A549 (cell line): Measurements from ENCODE around the gene PLSCR2. TPM values are rescaled to one million over a fixed set of nuclear protein-coding genes. Genes with fewer than 3 reads are reported as not detected.

Source experiments
- ATAC-seq, 2 experiments: fragments of 200-7000 bp in 1 of 2; fragments of >200 bp in 1 of 2; cut with Nextera tagmentation in 1 of 2; cut with Tn5 transposase in 1 of 2; 3 replicates each; pipeline versions ENCODE4 v1.8.0 to v1.9.1; 2018 to 2020; ENCODE audit warnings: mild to moderate bottlenecking in 1 of 2, moderate library complexity in 1 of 2
- CTCF ChIA-PET: fragments of 300-600 bp; sonication (Branson Sonifier 250); formaldehyde crosslinking; extraction: SDS; loops from one replicate; lab custom pipeline; 2021; ENCODE audit warnings: antibody characterized with exemption, inconsistent platforms; lab: Yijun Ruan, JAX
- POLR2A ChIA-PET: fragments of 350-600 bp; formaldehyde crosslinking; extraction: SDS; loops from one replicate; lab custom pipeline; 2021; ENCODE audit warnings: antibody characterized with exemption, inconsistent platforms; lab: Yijun Ruan, JAX
- DNase-seq, 2 experiments: peaks; one replicate each; pipeline versions ENCODE4 v3.0.0 to v3.0.0-alpha.2; 2011 to 2016; ENCODE audit warnings: low read depth in 1 of 2, low spot score in 1 of 2
- FAIRE-seq: peaks from 2 replicates; lab custom pipeline; 2011; peaks lifted over from hg19 to GRCh38; lab: Jason Lieb, UNC
- H3K27ac ChIP-seq, 2 experiments: fragments of >200 bp; sonication (Bioruptor Twin); formaldehyde crosslinking; 3 replicates each; pipeline ENCODE4 v1.5.1; 2016 to 2017
- H3K4me1 ChIP-seq: fragments of >200 bp; sonication (Bioruptor Twin); formaldehyde crosslinking; 3 replicates; pipeline ENCODE4 v1.6.1; 2016
- H3K4me2 ChIP-seq: fragments of >200 bp; sonication (Bioruptor Twin); formaldehyde crosslinking; 3 replicates; pipeline ENCODE4 v1.6.1; 2016
- H3K4me3 ChIP-seq: fragments of >200 bp; sonication (Bioruptor Twin); formaldehyde crosslinking; 3 replicates; pipeline ENCODE4 v1.5.1; 2016
- H3K9me3 ChIP-seq: fragments of >200 bp; sonication (Bioruptor Twin); formaldehyde crosslinking; 3 replicates; pipeline ENCODE4 v1.6.1; 2016
- CBX2 ChIP-seq: fragments of 200-600 bp; sonication (generic); IDR thresholded peaks from 2 replicates; pipeline ENCODE4 v1.6.1; 2016; ENCODE audit warnings: low read depth, mild to moderate bottlenecking, borderline replicate concordance
- CBX8 ChIP-seq: fragments of 200-600 bp; sonication (generic); IDR thresholded peaks from 2 replicates; pipeline ENCODE4 v1.6.1; 2016
- CEBPB ChIP-seq, 2 experiments: fragments of >200 bp in 1 of 2; sonication (Bioruptor Twin) in 1 of 2; formaldehyde crosslinking in 1 of 2; IDR thresholded peaks; 2 replicates each; pipeline ENCODE4 v1.6.1; 2012 to 2016
- CHD2 ChIP-seq: fragments of 150-350 bp; IDR thresholded peaks from 2 replicates; pipeline ENCODE4 v1.6.1; 2014; ENCODE audit warnings: low read length; ENCODE audit not compliant: partially characterized antibody
- EHMT2 ChIP-seq: fragments of 200-600 bp; sonication (generic); IDR thresholded peaks from 2 replicates; pipeline ENCODE4 v1.6.1; 2016; ENCODE audit warnings: antibody characterized with exemption, low read depth, mild to moderate bottlenecking, moderate library complexity
- FOSB ChIP-seq: fragments of 250-450 bp; sonication (Bioruptor Pico); IDR thresholded peaks from 2 replicates; pipeline ENCODE4 v1.5.0; 2020; ENCODE audit warnings: mild to moderate bottlenecking, moderate library complexity
- FOSL2 ChIP-seq, 2 experiments: fragments of 450-650 bp in 1 of 2; fragments of >200 bp in 1 of 2; sonication (Bioruptor Twin) in 1 of 2; formaldehyde crosslinking; IDR thresholded peaks; 2 replicates each; pipeline versions ENCODE4 v1.5.0 to v1.6.1; 2016 to 2020; ENCODE audit warnings: mild to moderate bottlenecking in 1 of 2, moderate library complexity in 1 of 2
- FOXS1 ChIP-seq: fragments of 250-450 bp; sonication (Bioruptor Pico); IDR thresholded peaks from 2 replicates; pipeline ENCODE4 v1.5.0; 2020; ENCODE audit warnings: mild to moderate bottlenecking, moderate library complexity
- GATA3 ChIP-seq: IDR thresholded peaks from 2 replicates; pipeline ENCODE4 v1.6.1; 2012; ENCODE audit warnings: borderline replicate concordance
- HDAC2 ChIP-seq: fragments of 200-600 bp; sonication (generic); IDR thresholded peaks from 2 replicates; pipeline ENCODE4 v1.6.1; 2016
- HMGXB4 ChIP-seq: fragments of 250-450 bp; sonication (Bioruptor Pico); IDR thresholded peaks from 2 replicates; pipeline ENCODE4 v1.5.0; 2021; ENCODE audit warnings: mild to moderate bottlenecking, moderate library complexity, borderline replicate concordance
- HOXA7 ChIP-seq: fragments of 250-450 bp; sonication (Bioruptor Pico); IDR thresholded peaks from 2 replicates; pipeline ENCODE4 v1.5.0; 2020; ENCODE audit warnings: mild to moderate bottlenecking, moderate library complexity
- MAFK ChIP-seq: fragments of 450-650 bp; IDR thresholded peaks from 2 replicates; pipeline ENCODE4 v1.6.1; 2014; ENCODE audit not compliant: partially characterized antibody
- MAX ChIP-seq: IDR thresholded peaks from 2 replicates; pipeline ENCODE4 v1.6.1; 2012
- NPAS2 ChIP-seq: fragments of 250-450 bp; sonication (Bioruptor Pico); IDR thresholded peaks from 2 replicates; pipeline ENCODE4 v1.8.0; 2022; ENCODE audit warnings: mild to moderate bottlenecking, moderate library complexity, borderline replicate concordance
- NR3C1 ChIP-seq: fragments of >200 bp; sonication (Bioruptor Twin); formaldehyde crosslinking; IDR thresholded peaks from 3 replicates; pipeline ENCODE4 v1.6.1; 2017
- RAD21 ChIP-seq, 2 experiments: fragments of >200 bp in 1 of 2; sonication (Bioruptor Twin) in 1 of 2; formaldehyde crosslinking in 1 of 2; IDR thresholded peaks in 1 of 2; conservative IDR thresholded peaks in 1 of 2; 2 replicates in 1 of 2; 3 replicates in 1 of 2; pipeline ENCODE4 v1.6.1; 2012 to 2018; ENCODE audit warnings: inconsistent platforms in 1 of 2
- RFX5 ChIP-seq: fragments of 450-650 bp; IDR thresholded peaks from 2 replicates; pipeline ENCODE4 v1.7.1; 2014; ENCODE audit warnings: antibody characterized with exemption, mild to moderate bottlenecking, moderate library complexity
- RNF2 ChIP-seq: fragments of 200-600 bp; sonication (generic); IDR thresholded peaks from 2 replicates; pipeline ENCODE4 v1.6.1; 2016; ENCODE audit warnings: low read depth, mild to moderate bottlenecking, antibody characterized with exemption, moderate library complexity, borderline replicate concordance
- TP53 ChIP-seq: fragments of 250-450 bp; sonication (Bioruptor Pico); IDR thresholded peaks from 2 replicates; pipeline ENCODE4 v1.5.0; 2021; ENCODE audit warnings: mild to moderate bottlenecking, moderate library complexity
- ZC3H11A ChIP-seq: fragments of 450-650 bp; IDR thresholded peaks from 2 replicates; pipeline ENCODE4 v1.6.1; 2014; ENCODE audit warnings: antibody characterized with exemption, mild to moderate bottlenecking
- ZFP36 ChIP-seq: fragments of 450-650 bp; IDR thresholded peaks from 2 replicates; pipeline ENCODE4 v1.6.1; 2014; ENCODE audit warnings: borderline replicate concordance; ENCODE audit not compliant: partially characterized antibody
- WGBS: methylation state at CpG from one replicate; pipeline ENCODE4 v1.1.6; 2017; ENCODE audit errors: missing lambda C conversion rate; 5-methylcytosine and 5-hydroxymethylcytosine counted together
- polyA plus RNA-seq, 4 experiments: library from polyadenylated mRNA; depleted of rRNA in 3 of 4; stranded (reverse); fragments of >200 nt; fragmentation: RNase III in 1 of 4; extraction: RNeasy Plus Mini Kit Qiagen cat#74134 plus additional on column Dnase treatment in 1 of 4; gene quantifications; 2 replicates in 3 of 4; 3 replicates in 1 of 4; pipeline ENCODE4 v1.2.3, GENCODE V29; 2011 to 2017
- TF ChIP-seq, protein P1 (sequence below): fragments of 150-350 bp; IDR thresholded peaks from 2 replicates; pipeline ENCODE4 v1.6.1; 2014; ENCODE audit warnings: low read depth, mild to moderate bottlenecking, low read length
- TF ChIP-seq, protein P2 (sequence below): fragments of >200 bp; sonication (Bioruptor Twin); formaldehyde crosslinking; IDR thresholded peaks from 3 replicates; pipeline ENCODE4 v1.5.1; 2016
- TF ChIP-seq, protein P3 (sequence below): fragments of 250-450 bp; sonication (Bioruptor Pico); IDR thresholded peaks from 2 replicates; pipeline ENCODE4 v1.5.0; 2020; ENCODE audit warnings: low read depth, mild to moderate bottlenecking, moderate library complexity

The PLSCR2 gene
- polyA plus RNA-seq, 2 of the 4 experiments (the other 2 are of a cell fraction) = 0.10 TPM; not detected in 1

GRCh38 chr3:146387566-146387965, 81.8 kb downstream of the PLSCR2 start:
- ATAC-seq (peak; percentile 59 to 80; a peak in 3 of 6 replicates), DNase-seq (peak in 1 of 2 experiments; percentile 36), FAIRE-seq (no peak)
- POLR2A ChIA-PET = interaction anchor here (0.8 kb wide), 1 partner anchor 227 kb away, joined by 3 read pairs; the partner anchor contains the start of gene PLOD2
- TF ChIP-seq, protein P1, sequence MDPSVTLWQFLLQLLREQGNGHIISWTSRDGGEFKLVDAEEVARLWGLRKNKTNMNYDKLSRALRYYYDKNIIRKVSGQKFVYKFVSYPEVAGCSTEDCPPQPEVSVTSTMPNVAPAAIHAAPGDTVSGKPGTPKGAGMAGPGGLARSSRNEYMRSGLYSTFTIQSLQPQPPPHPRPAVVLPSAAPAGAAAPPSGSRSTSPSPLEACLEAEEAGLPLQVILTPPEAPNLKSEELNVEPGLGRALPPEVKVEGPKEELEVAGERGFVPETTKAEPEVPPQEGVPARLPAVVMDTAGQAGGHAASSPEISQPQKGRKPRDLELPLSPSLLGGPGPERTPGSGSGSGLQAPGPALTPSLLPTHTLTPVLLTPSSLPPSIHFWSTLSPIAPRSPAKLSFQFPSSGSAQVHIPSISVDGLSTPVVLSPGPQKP = no peak
- TF ChIP-seq, protein P2, sequence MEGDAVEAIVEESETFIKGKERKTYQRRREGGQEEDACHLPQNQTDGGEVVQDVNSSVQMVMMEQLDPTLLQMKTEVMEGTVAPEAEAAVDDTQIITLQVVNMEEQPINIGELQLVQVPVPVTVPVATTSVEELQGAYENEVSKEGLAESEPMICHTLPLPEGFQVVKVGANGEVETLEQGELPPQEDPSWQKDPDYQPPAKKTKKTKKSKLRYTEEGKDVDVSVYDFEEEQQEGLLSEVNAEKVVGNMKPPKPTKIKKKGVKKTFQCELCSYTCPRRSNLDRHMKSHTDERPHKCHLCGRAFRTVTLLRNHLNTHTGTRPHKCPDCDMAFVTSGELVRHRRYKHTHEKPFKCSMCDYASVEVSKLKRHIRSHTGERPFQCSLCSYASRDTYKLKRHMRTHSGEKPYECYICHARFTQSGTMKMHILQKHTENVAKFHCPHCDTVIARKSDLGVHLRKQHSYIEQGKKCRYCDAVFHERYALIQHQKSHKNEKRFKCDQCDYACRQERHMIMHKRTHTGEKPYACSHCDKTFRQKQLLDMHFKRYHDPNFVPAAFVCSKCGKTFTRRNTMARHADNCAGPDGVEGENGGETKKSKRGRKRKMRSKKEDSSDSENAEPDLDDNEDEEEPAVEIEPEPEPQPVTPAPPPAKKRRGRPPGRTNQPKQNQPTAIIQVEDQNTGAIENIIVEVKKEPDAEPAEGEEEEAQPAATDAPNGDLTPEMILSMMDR = no peak
- no peak for TF ChIP-seq CBX8
- TF ChIP-seq HOXA7 (CRISPR knock-in tag) = no peak
- peak; percentile 49 for TF ChIP-seq MAFK
- CTCF ChIA-PET = no interaction called here
- peaks cover 16% of the 10 kb centered on the region for H3K4me1 ChIP-seq
- no peak overlapping the region for H3K4me3 ChIP-seq
- peak overlapping the region; percentile 4 to 61; a peak in 3 of 6 replicates for H3K27ac ChIP-seq
- WGBS = 5% methylated on average over 2 of the region's 2 CpGs
- H3K4me2 ChIP-seq = peak overlapping the region; percentile 51
- no peaks in the 10 kb centered on the region for H3K9me3 ChIP-seq

DNA sequence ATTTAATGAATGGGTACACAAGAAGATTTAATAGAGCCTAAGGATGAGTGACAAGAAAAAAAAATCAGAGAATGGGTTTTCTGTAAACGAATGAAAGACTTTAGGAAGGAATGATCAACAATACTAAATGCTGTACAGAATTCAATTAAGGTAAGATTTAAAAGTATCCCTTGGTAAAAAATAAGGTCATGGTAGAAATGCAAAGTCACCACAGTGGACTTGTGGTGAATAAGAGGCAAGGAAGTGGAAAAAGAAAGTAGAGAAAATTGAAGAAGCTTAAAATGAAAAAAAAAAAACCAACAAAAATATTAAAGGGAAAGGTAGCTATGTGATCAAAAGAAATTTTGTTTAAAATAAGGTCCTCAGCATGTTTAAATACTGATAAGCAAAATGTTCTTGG, 82.4 kb downstream of the PLSCR2 start:
- WGBS = 63% methylated on average over 1 of the region's 1 CpG
- ChIA-PET POLR2A (no interaction called here), CTCF (no interaction called here)
- H3K4me2 ChIP-seq = peak overlapping the region; percentile 51
- ATAC-seq (no peak), FAIRE-seq (no peak), DNase-seq (no peak)
- no peaks in the 10 kb centered on the region for H3K9me3 ChIP-seq
- no peak overlapping the region for H3K4me3 ChIP-seq
- H3K27ac ChIP-seq = peak overlapping the region in 1 of 2 experiments; percentile 51; a peak in 2 of 6 replicates
- TF ChIP-seq RNF2 = no peak
- no peak for TF ChIP-seq GATA3
- TF ChIP-seq MAFK = no peak
- TF ChIP-seq HDAC2 = no peak
- no peak for TF ChIP-seq RFX5
- no peak for TF ChIP-seq HOXA7 (CRISPR knock-in tag)
- TF ChIP-seq CBX2 = no peak
- no peak for TF ChIP-seq MAX
- TF ChIP-seq FOSB (CRISPR knock-in tag) = no peak
- no peak for TF ChIP-seq TP53 (CRISPR knock-in tag)
- peaks cover 16% of the 10 kb centered on the region for H3K4me1 ChIP-seq

- no peak overlapping the region for H3K4me3 ChIP-seq
- TF ChIP-seq FOXS1 (CRISPR knock-in tag) = no peak
- TF ChIP-seq, protein P3, sequence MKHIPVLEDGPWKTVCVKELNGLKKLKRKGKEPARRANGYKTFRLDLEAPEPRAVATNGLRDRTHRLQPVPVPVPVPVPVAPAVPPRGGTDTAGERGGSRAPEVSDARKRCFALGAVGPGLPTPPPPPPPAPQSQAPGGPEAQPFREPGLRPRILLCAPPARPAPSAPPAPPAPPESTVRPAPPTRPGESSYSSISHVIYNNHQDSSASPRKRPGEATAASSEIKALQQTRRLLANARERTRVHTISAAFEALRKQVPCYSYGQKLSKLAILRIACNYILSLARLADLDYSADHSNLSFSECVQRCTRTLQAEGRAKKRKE (CRISPR knock-in tag) = no peak
- TF ChIP-seq ZC3H11A = no peak
- no peak for TF ChIP-seq MAFK
- TF ChIP-seq NR3C1 = no peak
- no peak for TF ChIP-seq NPAS2 (CRISPR knock-in tag)
- no peak for TF ChIP-seq CHD2
- TF ChIP-seq HOXA7 (CRISPR knock-in tag) = no peak
- TF ChIP-seq MAX = no peak
- TF ChIP-seq FOSL2 (IDR thresholded peaks at IDR 0.05) = no peak
- TF ChIP-seq FOSL2 (CRISPR knock-in tag; IDR thresholded peaks at IDR 0.05) = no peak
- TF ChIP-seq GATA3 = no peak
- no peak for TF ChIP-seq EHMT2
- no peak for TF ChIP-seq RFX5
- TF ChIP-seq HMGXB4 = no peak
- TF ChIP-seq, protein P2 = no peak
- TF ChIP-seq ZFP36 = no peak
- TF ChIP-seq RAD21 (conservative IDR thresholded peaks at IDR 0.05 in 1 of 2, IDR thresholded peaks at IDR 0.05 in 1 of 2) = no peak
- TF ChIP-seq CEBPB (IDR thresholded peaks at IDR 0.05) = no peak
- no peak overlapping the region for H3K4me2 ChIP-seq
- ChIA-PET CTCF (no interaction called here), POLR2A (no interaction called here)
- DNase-seq = no peak
- peak; percentile 59 for FAIRE-seq
- H3K27ac ChIP-seq = no peak overlapping the region
- no peaks in the 10 kb centered on the region for H3K9me3 ChIP-seq
- no peak for ATAC-seq
- H3K4me1 ChIP-seq = peaks cover 16% of the 10 kb centered on the region
These were observed 84.6 kb downstream of the PLSCR2 start for GRCh38 chr3:146384786-146385185.
